ENCODE data around the gene FMN1.

FMN1 gene

DNA sequence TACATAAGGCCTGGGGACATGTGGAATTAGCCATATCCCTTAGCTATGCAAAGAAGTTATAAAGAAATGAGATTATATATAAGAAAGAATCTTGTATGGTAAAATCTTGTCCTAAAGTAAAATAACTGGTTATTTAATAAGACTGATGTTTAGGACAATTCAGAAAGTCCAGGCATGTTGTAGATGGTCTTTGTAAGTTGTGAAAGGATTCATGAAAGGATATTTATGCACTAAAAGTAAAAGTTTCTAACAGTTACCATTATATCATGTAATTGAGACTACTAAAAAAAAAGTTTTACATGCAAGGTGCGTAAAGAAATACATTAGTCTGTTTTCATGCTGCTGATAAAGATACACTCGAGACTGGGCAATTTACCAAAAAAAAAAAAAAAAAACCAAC, 146.3 kb downstream of the FMN1 start:
- DNase-seq (ENCODE audit: low read depth): no peak

DNA sequence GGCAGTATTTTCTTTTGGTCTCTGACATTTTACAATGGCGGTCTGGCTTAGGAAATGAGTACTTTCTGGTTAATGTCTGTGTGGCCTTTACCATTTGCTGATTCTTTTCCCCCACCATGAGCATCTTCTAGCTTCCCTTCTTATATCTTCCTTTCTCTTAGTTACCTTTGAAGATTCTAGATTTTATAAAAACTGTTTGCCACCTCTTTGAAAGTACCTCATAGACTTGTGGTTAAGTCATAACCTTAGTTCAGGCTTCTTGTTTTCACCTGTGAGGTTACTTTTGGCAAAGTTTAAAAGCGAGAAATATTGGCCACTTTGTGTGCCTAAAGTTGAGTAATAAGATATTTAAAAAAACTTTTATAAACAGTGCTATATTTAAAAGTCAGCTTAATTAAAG, 147.4 kb downstream of the FMN1 start:
- DNase-seq (ENCODE audit: low read depth): no peak

DNA sequence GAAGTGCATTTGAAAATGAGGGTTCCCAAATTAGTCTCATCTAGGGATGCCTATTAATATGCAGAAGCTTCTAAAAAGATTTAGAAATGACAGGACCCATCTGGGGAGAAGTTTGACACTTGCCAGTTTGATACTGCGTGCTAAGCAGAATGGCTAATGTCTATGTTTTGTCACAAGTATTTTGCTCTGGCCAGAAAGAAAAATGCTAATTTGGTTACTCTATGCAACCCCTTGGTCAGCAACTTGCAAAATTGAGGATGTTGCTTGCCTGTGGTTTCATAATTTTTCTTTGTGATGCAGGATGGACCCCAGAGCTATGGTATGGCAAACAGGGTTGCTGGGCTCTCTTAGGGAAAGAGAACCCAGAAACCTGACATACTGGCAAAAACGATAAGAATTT, 148.2 kb downstream of the FMN1 start:
- DNase-seq (ENCODE audit: low read depth): no peak

DNA sequence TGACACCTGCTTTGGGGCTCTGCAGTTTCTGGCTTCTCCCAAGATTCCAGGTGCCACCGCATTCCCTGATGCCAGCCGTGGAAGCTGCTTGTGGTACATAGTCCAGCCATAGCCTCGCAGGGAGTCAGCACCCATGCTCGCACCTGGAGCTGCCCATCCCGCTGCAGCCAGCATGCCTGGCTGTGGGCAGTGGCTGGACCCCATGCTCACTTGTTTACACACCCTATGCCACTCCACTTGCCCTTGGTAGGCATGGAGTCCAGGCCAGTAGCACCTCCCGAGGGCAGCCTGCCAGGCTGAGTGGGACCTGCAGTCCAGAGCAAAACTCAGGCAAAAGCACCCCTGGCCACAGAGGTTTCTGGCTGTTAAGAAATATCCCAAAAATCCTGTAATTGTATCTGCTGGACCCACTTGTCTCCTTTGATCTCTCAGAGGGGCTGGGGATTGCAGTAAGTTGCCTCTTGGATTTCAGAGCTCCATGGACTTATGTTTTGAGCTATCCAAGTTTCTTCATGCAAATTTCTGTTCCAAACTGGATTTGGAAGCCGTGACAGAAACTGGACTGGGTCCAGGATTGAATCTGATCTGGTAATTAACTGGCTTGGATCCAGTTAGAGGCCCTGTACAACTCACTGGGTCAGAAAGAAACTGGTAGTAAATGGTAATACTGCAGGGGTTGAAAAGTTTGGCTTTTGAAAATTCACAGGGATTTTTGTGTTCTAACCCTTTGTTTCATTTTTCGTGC, 149.3 kb downstream of the FMN1 start:
- no peak for DNase-seq (ENCODE audit: low read depth)

GRCh38 chr15:33044598-33044997, 149.9 kb downstream of the FMN1 start:
- DNase-seq (ENCODE audit: low read depth): no peak

DNA sequence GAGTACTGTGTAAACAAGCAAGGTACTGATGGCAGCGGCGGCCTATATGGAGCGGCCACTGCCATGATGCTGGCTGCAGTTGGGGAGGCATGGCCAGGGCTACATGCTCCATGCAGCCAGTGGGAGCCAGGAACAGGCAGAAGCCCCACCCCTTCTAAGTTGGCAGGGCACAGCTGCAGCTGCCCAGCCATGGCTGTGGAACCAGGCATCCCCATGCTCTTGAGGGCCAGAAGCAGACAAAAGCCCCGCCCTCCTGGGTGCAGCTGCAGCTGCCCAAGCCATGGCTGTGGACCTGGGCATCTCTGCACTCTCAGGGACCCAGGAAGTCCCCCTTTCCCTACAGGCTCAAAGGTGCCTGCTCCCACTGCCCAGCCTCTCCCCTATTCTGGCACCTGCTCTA, 150.9 kb downstream of the FMN1 start:
- DNase-seq (ENCODE audit: low read depth): no peak

DNA sequence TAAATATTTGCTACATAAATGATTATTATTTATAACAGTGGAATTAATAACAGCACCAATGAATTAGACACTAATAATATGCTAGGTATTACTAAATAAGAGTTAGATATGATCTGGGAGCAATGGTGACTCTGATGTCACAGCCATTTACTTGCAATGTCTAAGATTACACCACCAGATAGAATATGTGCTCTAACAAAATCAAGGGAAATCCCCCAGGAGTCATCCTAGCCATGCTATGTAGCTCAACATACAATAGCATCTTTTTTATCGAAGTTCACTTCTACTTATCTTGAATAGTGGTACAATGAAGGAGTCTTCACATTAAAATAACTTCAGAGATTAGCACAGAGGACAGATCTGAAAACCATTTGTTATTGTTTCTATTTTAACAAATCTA, 154.0 kb downstream of the FMN1 start:
- DNase-seq (ENCODE audit: low read depth): no peak

DNA sequence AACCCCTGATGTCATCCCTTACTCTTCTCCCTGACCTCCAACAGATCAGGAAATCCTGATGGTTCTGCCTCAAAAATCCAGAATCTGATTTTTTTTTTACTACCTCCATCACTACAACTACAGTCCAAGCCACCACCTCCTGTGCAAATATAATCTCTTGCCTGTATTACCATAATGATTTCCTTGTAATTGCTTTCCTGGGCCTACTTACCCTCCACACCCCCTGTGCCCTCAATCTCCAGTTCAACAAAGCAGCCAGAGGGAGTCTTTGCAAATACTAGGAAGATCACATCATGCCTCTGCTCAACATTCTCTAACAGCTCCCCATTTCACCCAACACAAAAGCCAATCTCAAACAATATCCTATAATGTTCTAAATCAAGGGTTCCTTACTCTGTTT, 159.9 kb downstream of the FMN1 start:
- DNase-seq (ENCODE audit: low read depth): no peak

- DNase-seq (ENCODE audit: low read depth): no peak
Observed at GRCh38 chr15:33032053-33032452, 162.5 kb downstream of the FMN1 start.

DNA sequence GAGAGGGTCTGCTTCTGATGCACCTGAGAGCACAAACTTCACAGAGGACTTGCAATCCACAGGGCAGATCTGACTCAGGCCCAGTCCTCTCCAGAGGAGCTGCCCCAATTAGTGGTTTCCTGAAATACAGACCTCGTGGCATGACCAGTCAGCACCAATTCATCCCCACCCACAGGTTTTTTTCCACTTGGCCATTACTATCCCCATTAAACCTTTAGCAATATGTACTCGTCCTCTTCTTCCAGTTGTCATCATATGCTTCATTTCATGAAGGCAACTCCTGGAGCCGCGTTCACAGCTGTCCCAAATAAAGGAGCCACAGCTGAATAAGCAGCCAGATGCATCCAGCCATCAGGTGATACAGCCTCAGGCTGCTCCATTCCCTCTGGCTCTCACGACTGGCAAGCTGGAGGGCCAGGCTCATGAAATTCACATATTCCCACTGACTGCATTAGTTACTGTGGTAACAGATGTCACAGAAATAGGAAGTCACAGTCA, 163.1 kb downstream of the FMN1 start:
- DNase-seq (ENCODE audit: low read depth): no peak

- no peak for DNase-seq (ENCODE audit: low read depth)
Observed at GRCh38 chr15:33030315-33030714, 164.2 kb downstream of the FMN1 start.

DNA sequence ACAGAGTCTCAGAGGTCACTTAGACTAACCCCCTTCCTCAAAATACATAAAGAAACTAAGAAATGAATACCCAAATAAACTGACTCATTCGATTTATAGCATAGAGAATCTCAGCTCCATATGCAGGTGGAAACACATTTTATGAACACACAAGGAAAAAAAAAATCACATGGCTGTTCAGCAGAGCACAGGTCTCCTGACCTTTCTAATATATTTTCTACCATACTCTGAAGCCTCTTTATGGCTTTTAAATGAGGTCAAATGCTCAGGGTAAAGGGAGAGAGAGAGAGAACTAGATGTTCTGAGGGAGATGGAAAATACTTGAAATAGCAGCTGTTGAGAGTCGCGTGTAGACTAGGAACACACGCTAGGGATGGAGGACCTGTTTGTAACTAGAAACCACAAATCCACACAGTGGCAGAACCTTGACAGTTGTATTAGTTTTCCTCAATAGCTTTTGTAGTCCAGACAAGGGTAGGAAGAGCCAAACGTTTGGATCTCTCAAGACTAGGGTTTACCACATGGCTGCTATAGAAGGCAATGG, 165.3 kb downstream of the FMN1 start:
- peak; percentile 11 for DNase-seq (ENCODE audit: low read depth)

GRCh38 chr15:33028495-33028894, 166.0 kb downstream of the FMN1 start:
- DNase-seq (ENCODE audit: low read depth): no peak

GRCh38 chr15:33027306-33028035, 167.0 kb downstream of the FMN1 start:
- no peak for DNase-seq (ENCODE audit: low read depth)

- no peak for DNase-seq (ENCODE audit: low read depth)
Observed at GRCh38 chr15:33026614-33027013, 167.9 kb downstream of the FMN1 start.

GRCh38 chr15:33022629-33023028, 171.9 kb downstream of the FMN1 start:
- DNase-seq (ENCODE audit: low read depth): no peak

DNA sequence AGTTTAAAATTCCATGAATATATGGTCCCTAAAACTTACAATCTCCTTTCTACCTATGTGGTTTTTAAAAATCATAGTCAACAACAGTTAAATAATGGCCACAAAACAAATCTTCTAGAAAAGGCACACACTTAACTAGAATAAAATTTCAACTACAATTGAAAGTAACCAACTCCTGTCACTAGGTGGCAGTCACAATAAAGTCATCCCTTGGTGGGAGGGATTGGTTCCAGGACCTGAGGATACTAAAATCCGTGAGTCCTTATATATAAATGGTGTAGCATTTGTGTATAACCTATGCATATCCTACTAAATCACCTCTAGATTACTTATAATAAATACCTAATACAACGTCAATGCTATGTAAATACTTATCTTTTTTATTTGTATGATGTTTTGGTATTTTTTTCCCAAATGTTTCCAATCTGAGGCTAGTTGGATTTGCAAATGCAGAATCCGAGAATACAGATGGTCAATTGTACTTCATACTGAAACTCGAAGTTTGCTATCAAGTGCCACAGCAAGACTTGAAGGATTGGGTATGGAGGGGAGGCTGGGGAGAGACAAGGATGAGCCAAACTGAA, 172.6 kb downstream of the FMN1 start:
- DNase-seq (ENCODE audit: low read depth): peak; percentile 42

GRCh38 chr15:33019354-33019981, 175.0 kb downstream of the FMN1 start:
- no peak for DNase-seq (ENCODE audit: low read depth)

DNA sequence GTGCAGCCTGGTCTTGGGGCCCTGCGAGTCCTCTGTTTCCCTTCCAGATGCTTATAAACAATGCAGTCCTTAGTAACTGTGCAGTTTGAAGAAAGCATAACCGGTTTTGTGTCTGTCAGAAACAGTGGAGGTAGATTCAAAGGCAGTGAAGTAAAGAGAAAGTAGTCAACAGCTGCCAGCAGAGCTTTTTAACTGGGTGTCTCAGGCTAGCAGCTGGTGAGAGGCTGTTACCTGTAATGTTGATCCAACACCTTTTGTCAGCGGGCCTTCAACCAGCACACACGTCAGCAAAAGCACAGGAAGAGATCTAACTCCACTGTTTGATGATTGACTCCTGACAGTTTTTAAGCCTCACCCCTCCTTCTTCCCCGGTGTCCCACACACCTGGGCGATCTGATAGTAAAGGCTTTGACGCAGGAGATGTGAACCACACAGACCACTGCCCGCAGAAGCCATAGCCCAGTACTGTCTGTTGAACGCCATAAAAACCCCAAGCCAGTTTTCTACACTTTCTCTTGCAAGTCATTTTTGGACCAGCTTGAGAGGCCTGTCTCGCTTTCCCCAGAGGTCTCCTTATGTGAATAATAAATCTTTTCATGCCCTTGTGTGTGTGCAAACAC, 178.0 kb downstream of the FMN1 start:
- DNase-seq (ENCODE audit: low read depth): no peak

DNA sequence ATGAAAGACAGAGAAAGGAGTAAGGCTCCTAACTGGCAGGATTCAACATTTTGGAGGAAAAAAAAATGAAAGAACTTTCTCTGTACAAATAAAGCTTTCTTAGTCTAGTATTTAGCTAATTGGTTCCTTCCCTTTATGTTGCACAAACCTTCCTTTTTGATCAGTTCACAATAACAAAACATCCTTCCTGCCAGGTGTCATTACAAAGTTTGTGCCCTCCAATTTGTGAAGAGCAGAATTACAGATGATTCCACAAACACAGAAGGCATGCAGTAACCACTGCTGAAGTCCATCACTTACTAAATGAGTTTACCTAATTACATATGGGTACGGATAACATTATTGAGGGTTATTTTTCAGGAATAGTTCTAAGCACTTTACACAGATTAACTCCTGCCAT, 179.9 kb downstream of the FMN1 start:
- no peak for DNase-seq (ENCODE audit: low read depth)

DNA sequence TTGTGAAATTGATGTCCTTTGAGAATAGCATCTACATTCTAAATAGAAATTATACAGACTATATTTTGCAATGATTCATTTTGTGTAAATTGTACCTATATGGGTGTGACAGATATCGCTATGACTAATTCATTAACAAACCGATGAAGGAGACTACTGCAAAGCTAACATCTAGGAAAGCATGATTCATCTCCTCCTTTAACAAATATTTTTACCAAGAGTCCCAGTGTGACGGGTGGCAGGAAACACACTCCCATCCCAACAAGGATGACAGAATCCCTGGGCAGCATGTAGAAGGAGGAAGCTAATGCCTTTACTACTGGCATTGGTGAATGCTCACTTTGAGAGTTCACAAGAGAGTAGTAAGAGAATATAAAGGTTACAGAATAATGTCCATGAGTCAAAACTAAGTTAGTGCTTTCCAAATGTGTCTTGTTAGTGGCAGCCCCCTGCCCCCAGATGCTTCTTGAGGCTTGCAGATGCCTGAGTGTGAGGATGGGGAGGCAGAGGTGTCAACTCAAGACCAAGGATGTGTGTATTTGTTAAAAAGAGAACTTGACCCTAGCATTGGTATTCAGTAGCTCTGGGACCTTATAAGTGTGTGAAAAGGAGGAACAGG, 180.6 kb downstream of the FMN1 start:
- no peak for DNase-seq (ENCODE audit: low read depth)

DNA sequence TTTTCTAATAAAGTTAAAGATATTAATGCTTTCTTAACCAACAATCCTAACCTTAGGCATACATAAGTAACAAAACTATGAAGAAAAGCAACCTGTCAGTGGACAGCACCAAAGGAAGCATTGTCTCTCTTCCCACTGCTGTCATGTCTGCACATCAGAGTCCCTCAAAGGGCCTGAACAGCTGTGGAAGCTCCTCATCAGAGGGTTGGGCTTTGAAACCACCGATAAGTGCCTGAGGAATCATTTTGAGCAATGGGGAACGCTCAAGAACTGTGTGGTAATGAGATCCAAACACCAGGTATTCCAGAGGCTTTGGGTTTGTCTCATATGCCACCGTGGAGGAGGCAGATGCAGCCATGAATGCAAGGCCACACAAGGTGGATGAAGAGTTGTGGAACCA, 182.5 kb downstream of the FMN1 start:
- no peak for DNase-seq (ENCODE audit: low read depth)
